Neural crest cell (in vitro differentiated cells): ENCODE results near the gene ERP44. TPM values are rescaled to one million over a fixed set of nuclear protein-coding genes. Genes with fewer than 3 reads are reported as not detected.

Experiments
- DNase-seq: peaks from one replicate; pipeline ENCODE4 v3.0.0; 2021; ENCODE audit warnings: low read depth, mixed read lengths, low spot score
- H3K27ac Mint-ChIP-seq: one replicate; pipeline ENCODE4 v1.8.0; 2021; ENCODE audit warnings: mild to moderate bottlenecking, mixed read lengths; ENCODE audit not compliant: unreplicated experiment
- H3K27me3 Mint-ChIP-seq: 2 replicates; pipeline ENCODE4 v1.8.0; 2021; ENCODE audit warnings: low read depth, mild to moderate bottlenecking, mixed read lengths
- H3K36me3 Mint-ChIP-seq: 2 replicates; pipeline ENCODE4 v1.8.0; 2021; ENCODE audit warnings: low read depth, mild to moderate bottlenecking, mixed read lengths
- H3K4me1 Mint-ChIP-seq: 2 replicates; pipeline ENCODE4 v1.8.0; 2021; ENCODE audit warnings: mixed read lengths
- H3K4me3 Mint-ChIP-seq: one replicate; pipeline ENCODE4 v1.8.0; 2021; ENCODE audit warnings: mild to moderate bottlenecking, mixed read lengths
- H3K9me3 Mint-ChIP-seq: 2 replicates; pipeline ENCODE4 v1.8.0; 2021; ENCODE audit warnings: mixed read lengths
- CTCF ChIP-seq: fragments of 200-600 bp; sonication (generic); conservative IDR thresholded peaks from 2 replicates; pipeline ENCODE4 v1.5.0; 2021; ENCODE audit warnings: antibody characterized with exemption, mild to moderate bottlenecking
- total RNA-seq: library from RNA; stranded (reverse); gene quantifications from 2 replicates; pipeline ENCODE4 v1.2.1, GENCODE V29; 2021

ERP44 gene
- total RNA-seq, 1 donor from 2014 or later, result 13.6 TPM

- H3K4me1 Mint-ChIP-seq, result no peaks in the 10 kb centered on the region
- H3K4me3 Mint-ChIP-seq, result no peak overlapping the region
- no peak for TF ChIP-seq CTCF
- peaks cover 12% of the 10 kb centered on the region for H3K36me3 Mint-ChIP-seq
- no peaks in the 10 kb centered on the region for H3K27me3 Mint-ChIP-seq
- no peak overlapping the region for H3K27ac Mint-ChIP-seq
- DNase-seq, result no peak
- no peaks in the 10 kb centered on the region for H3K9me3 Mint-ChIP-seq
Observed at GRCh38 chr9:99953861-99954507, 144.8 kb downstream of the ERP44 start.

- Mint-ChIP-seq H3K4me3 (no peak overlapping the region), H3K4me1 (no peaks in the 10 kb centered on the region), H3K27ac (no peak overlapping the region), H3K27me3 (no peaks in the 10 kb centered on the region), H3K36me3 (peaks cover 15% of the 10 kb centered on the region), H3K9me3 (no peaks in the 10 kb centered on the region)
- no peak for DNase-seq
- TF ChIP-seq CTCF, result no peak
Observed at GRCh38 chr9:99948896-99949295, 149.9 kb downstream of the ERP44 start.

- Mint-ChIP-seq H3K4me1 (no peaks in the 10 kb centered on the region), H3K27ac (no peak overlapping the region), H3K27me3 (no peaks in the 10 kb centered on the region)
Observed at GRCh38 chr9:99948482-99948881, 150.3 kb downstream of the ERP44 start.

GRCh38 chr9:99947395-99947794 is 151.4 kb downstream of the ERP44 start:
- Mint-ChIP-seq H3K4me1 (no peaks in the 10 kb centered on the region), H3K27ac (no peak overlapping the region), H3K9me3 (no peaks in the 10 kb centered on the region), H3K4me3 (no peak overlapping the region), H3K36me3 (peaks cover 12% of the 10 kb centered on the region), H3K27me3 (no peaks in the 10 kb centered on the region)
- DNase-seq, result no peak
- TF ChIP-seq CTCF, result peak; percentile 52

More at GRCh38 chr9:99948482-99948881, 150.3 kb downstream of the ERP44 start:
- TF ChIP-seq CTCF, result no peak
- peaks cover 15% of the 10 kb centered on the region for H3K36me3 Mint-ChIP-seq
- no peaks in the 10 kb centered on the region for H3K9me3 Mint-ChIP-seq
- H3K4me3 Mint-ChIP-seq, result no peak overlapping the region
- no peak for DNase-seq

- TF ChIP-seq CTCF, result no peak
- DNase-seq, result no peak
- no peaks in the 10 kb centered on the region for H3K4me1 Mint-ChIP-seq
- H3K27ac Mint-ChIP-seq, result no peak overlapping the region
- H3K27me3 Mint-ChIP-seq, result no peaks in the 10 kb centered on the region
- peaks cover 7% of the 10 kb centered on the region for H3K9me3 Mint-ChIP-seq
- no peak overlapping the region for H3K4me3 Mint-ChIP-seq
- H3K36me3 Mint-ChIP-seq, result peaks cover 27% of the 10 kb centered on the region
Observed at GRCh38 chr9:99936947-99937587, 161.7 kb downstream of the ERP44 start.
